ENCODE measurements around the gene ART4.
A peak's percentile ranks its signal among the peaks of the same experiment; 100 is the strongest.

- TF ChIP-seq, protein P1, sequence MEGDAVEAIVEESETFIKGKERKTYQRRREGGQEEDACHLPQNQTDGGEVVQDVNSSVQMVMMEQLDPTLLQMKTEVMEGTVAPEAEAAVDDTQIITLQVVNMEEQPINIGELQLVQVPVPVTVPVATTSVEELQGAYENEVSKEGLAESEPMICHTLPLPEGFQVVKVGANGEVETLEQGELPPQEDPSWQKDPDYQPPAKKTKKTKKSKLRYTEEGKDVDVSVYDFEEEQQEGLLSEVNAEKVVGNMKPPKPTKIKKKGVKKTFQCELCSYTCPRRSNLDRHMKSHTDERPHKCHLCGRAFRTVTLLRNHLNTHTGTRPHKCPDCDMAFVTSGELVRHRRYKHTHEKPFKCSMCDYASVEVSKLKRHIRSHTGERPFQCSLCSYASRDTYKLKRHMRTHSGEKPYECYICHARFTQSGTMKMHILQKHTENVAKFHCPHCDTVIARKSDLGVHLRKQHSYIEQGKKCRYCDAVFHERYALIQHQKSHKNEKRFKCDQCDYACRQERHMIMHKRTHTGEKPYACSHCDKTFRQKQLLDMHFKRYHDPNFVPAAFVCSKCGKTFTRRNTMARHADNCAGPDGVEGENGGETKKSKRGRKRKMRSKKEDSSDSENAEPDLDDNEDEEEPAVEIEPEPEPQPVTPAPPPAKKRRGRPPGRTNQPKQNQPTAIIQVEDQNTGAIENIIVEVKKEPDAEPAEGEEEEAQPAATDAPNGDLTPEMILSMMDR (IDR thresholded peaks at IDR 0.05): peak in 6 of 12 donors; percentile 9 to 39 (median 28)
- TF ChIP-seq POLR2A (IDR thresholded peaks at IDR 0.05): no peak
These were observed 49.6 kb upstream of the ART4 start for GRCh38 chr12:14892726-14893505.

Measured in heart left ventricle (tissue), 13 donors.